HG03196 (cell line): ENCODE data around the gene TLL1.

ENCODE experiments used
- ATAC-seq: cut with Tn5 transposase; IDR thresholded peaks from one replicate; pipeline ENCODE4 v1.9.1; 2021; ENCODE audit not compliant: unreplicated experiment

Gene TLL1

GRCh38 chr4:165970703-165971420, 97.8 kb downstream of the TLL1 start:
- ATAC-seq: no peak

GRCh38 chr4:165971446-165971845, 98.4 kb downstream of the TLL1 start:
- no peak for ATAC-seq

- ATAC-seq: no peak
Measured at GRCh38 chr4:165971933-165972332, 98.9 kb downstream of the TLL1 start.

GRCh38 chr4:165972747-165973146, 99.7 kb downstream of the TLL1 start:
- no peak for ATAC-seq

- no peak for ATAC-seq
Measured at GRCh38 chr4:165982934-165983333, 109.9 kb downstream of the TLL1 start.

- ATAC-seq: no peak
Measured at GRCh38 chr4:165986956-165987698, 114.1 kb downstream of the TLL1 start.

- no peak for ATAC-seq
Measured at GRCh38 chr4:165991325-165992180, 118.5 kb downstream of the TLL1 start.

- no peak for ATAC-seq
Measured at GRCh38 chr4:165992283-165992682, 119.2 kb downstream of the TLL1 start.

GRCh38 chr4:165994701-165995100, 121.7 kb downstream of the TLL1 start:
- no peak for ATAC-seq

GRCh38 chr4:166003811-166004210, 130.8 kb downstream of the TLL1 start:
- no peak for ATAC-seq

GRCh38 chr4:166006217-166006616, 133.2 kb downstream of the TLL1 start:
- ATAC-seq: no peak

GRCh38 chr4:166008510-166008909, 135.5 kb downstream of the TLL1 start:
- ATAC-seq: no peak

GRCh38 chr4:166012129-166013030, 139.3 kb downstream of the TLL1 start:
- no peak for ATAC-seq

- ATAC-seq: no peak
Measured at GRCh38 chr4:166014411-166014810, 141.4 kb downstream of the TLL1 start.

GRCh38 chr4:166017804-166018203, 144.8 kb downstream of the TLL1 start:
- ATAC-seq: no peak

- ATAC-seq: no peak
Measured at GRCh38 chr4:166019441-166020220, 146.6 kb downstream of the TLL1 start.

GRCh38 chr4:166021617-166022016, 148.6 kb downstream of the TLL1 start:
- ATAC-seq: no peak

GRCh38 chr4:166034965-166035364, 161.9 kb downstream of the TLL1 start:
- ATAC-seq: no peak

GRCh38 chr4:166039822-166040221, 166.8 kb downstream of the TLL1 start:
- ATAC-seq: no peak
